ENCODE results near the gene FGF7.
"Not testable (repeated sequence)": the region's sequence is repeated elsewhere in the genome, so short reads cannot be mapped to it uniquely, and the experiment has no call there.

Gene FGF7

GRCh38 chr15:49423021-49423420, at the start of gene FGF7:
Gene FGF7 (plus strand): TSS chr15:49423242. CDS start chr15:49424298, 1,056 bp downstream.
- DNase-seq (ENCODE audit: low spot score): peak; percentile 22

- DNase-seq (ENCODE audit: low spot score): no peak
Observed at GRCh38 chr15:49379996-49380395, 43.0 kb upstream of the FGF7 start.

- no peak for DNase-seq (ENCODE audit: low spot score)
Observed at GRCh38 chr15:49380912-49381311, 42.1 kb upstream of the FGF7 start.

- DNase-seq (ENCODE audit: low spot score): no peak
Observed at GRCh38 chr15:49382394-49382793, 40.6 kb upstream of the FGF7 start.

- no peak for DNase-seq (ENCODE audit: low spot score)
Observed at GRCh38 chr15:49383266-49383665, 39.8 kb upstream of the FGF7 start.

GRCh38 chr15:49387471-49387870, 35.6 kb upstream of the FGF7 start:
- DNase-seq (ENCODE audit: low spot score): no peak

- not testable (repeated sequence) for DNase-seq (ENCODE audit: low spot score)
Observed at GRCh38 chr15:49402515-49403296, 20.3 kb upstream of the FGF7 start.

GRCh38 chr15:49406352-49407118, 16.5 kb upstream of the FGF7 start:
- DNase-seq (ENCODE audit: low spot score): no peak

GRCh38 chr15:49410641-49411040, 12.4 kb upstream of the FGF7 start:
- no peak for DNase-seq (ENCODE audit: low spot score)

- DNase-seq (ENCODE audit: low spot score): no peak
Observed at GRCh38 chr15:49412797-49413196, 10.2 kb upstream of the FGF7 start.

- DNase-seq (ENCODE audit: low spot score): no peak
Observed at GRCh38 chr15:49415149-49415548, 7.9 kb upstream of the FGF7 start.

- peak; percentile 32 for DNase-seq (ENCODE audit: low spot score)
Observed at GRCh38 chr15:49415638-49416037, 7.4 kb upstream of the FGF7 start.

GRCh38 chr15:49418811-49419210, 4.2 kb upstream of the FGF7 start:
- no peak for DNase-seq (ENCODE audit: low spot score)

- DNase-seq (ENCODE audit: low spot score): no peak
Observed at GRCh38 chr15:49421991-49422390, 1.1 kb upstream of the FGF7 start.

- DNase-seq (ENCODE audit: low spot score): no peak
Observed at GRCh38 chr15:49423901-49424550, 984 bp downstream of the FGF7 start.

- DNase-seq (ENCODE audit: low spot score): no peak
Observed at GRCh38 chr15:49424954-49425353, 1.9 kb downstream of the FGF7 start.

- DNase-seq (ENCODE audit: low spot score): no peak
Observed at GRCh38 chr15:49427372-49427771, 4.3 kb downstream of the FGF7 start.

GRCh38 chr15:49428409-49429095, 5.5 kb downstream of the FGF7 start:
- DNase-seq (ENCODE audit: low spot score): peak; percentile 24

- DNase-seq (ENCODE audit: low spot score): no peak
Observed at GRCh38 chr15:49430046-49430445, 7.0 kb downstream of the FGF7 start.

GRCh38 chr15:49435174-49435573, 12.1 kb downstream of the FGF7 start:
- DNase-seq (ENCODE audit: low spot score): no peak

GRCh38 chr15:49436751-49437150, 13.7 kb downstream of the FGF7 start:
- no peak for DNase-seq (ENCODE audit: low spot score)

GRCh38 chr15:49438962-49439631, 16.1 kb downstream of the FGF7 start:
- no peak for DNase-seq (ENCODE audit: low spot score)
